NOMO-1 treated with DMSO at 0.1 percent for 48 hours (cell line): ENCODE data around the gene INPP4B.

ENCODE experiments used
- DNase-seq: peaks from one replicate; lab custom pipeline; 2025; ENCODE audit not compliant: unreplicated experiment; lab: John Stamatoyannopoulos, UW

Gene INPP4B

GRCh38 chr4:142265946-142266345 lies 580.2 kb downstream of the INPP4B start:
- DNase-seq, result no peak

GRCh38 chr4:142265536-142265935 lies 580.6 kb downstream of the INPP4B start:
- no peak for DNase-seq

- no peak for DNase-seq
Measured at GRCh38 chr4:142264961-142265360, 581.1 kb downstream of the INPP4B start.

DNA sequence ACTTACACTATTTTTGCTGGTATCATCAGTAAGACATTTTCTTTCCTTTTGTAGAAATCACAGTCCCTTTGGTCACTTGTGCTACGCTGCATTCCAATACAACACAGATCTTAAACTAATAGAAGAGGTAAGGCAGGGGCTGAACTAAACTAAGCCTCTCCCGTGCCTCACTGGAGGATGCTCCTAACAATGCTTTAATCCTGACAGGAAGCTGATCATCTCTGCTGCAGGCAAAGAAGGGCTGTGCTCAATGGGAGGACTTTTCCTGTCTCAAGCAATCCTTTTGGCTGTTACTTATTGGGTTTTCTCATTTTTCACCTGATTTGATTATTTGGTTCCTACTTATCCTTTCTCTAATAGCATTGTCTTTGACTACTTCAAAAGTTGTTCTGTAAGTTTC lies 583.1 kb downstream of the INPP4B start:
- no peak for DNase-seq

GRCh38 chr4:142248946-142249345 lies 597.2 kb downstream of the INPP4B start:
- no peak for DNase-seq

DNA sequence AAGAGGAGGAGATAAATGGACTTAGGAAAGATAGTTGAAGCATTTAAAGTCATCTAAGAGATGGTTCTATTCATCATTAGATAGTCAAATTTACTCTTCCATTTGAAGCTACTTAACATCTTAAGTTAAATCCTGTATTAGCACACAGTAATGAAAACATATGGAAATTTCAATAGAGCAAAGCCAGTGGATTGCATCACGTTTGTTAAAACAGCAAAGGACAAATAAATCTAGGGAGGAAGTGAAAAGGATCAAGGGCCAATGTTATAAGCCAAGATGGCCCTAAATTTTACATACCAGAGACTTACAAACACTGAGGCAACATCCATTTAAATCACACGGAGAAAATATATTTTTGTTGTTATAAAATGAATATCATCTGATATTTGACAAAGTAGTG lies 602.8 kb downstream of the INPP4B start:
- DNase-seq, result no peak

- DNase-seq, result no peak
Measured at GRCh38 chr4:142242156-142242555, 603.9 kb downstream of the INPP4B start.

GRCh38 chr4:142238589-142238988 lies 607.5 kb downstream of the INPP4B start:
- DNase-seq, result no peak

- DNase-seq, result no peak
Measured at GRCh38 chr4:142236268-142236667, 609.8 kb downstream of the INPP4B start.

- no peak for DNase-seq
Measured at GRCh38 chr4:142231787-142232186, 614.3 kb downstream of the INPP4B start.

GRCh38 chr4:142230991-142231390 lies 615.1 kb downstream of the INPP4B start:
- DNase-seq, result no peak

DNA sequence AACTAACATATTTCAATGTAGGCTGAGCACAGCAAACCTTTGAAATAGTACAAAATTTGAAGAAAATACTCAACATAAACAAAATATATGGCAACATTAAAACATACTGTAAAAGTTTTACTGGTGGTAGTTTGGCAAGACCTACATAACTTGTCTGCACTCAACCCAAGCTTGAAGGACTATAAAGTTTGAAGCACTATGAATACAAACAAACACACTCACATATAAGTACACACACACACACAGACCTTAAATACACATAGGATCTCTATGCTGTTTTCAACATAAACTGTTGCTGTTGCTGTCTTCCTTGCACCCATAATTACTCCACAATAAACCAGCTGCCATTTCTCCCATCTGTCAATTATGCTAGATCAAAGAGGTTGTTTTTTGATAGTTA lies 620.1 kb downstream of the INPP4B start:
- DNase-seq, result no peak

DNA sequence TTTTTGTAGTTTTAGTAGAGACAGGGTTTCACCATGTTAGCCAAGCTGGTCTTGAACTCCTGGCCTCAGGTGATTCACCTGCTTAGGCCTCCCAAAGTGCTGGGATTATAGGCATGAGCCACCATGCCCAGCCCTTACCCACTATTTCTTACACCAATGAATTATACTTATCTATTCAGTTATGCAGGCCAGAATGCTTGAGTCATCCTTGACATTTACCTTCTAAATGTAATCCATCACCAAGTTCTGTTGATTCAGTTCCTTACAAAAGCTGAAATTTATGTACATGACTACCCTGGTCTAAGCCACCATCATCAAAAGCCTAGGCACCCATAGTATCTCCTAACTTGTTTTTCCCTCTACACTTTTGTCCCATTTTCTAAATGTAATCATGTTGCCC lies 624.0 kb downstream of the INPP4B start:
- DNase-seq, result no peak

DNA sequence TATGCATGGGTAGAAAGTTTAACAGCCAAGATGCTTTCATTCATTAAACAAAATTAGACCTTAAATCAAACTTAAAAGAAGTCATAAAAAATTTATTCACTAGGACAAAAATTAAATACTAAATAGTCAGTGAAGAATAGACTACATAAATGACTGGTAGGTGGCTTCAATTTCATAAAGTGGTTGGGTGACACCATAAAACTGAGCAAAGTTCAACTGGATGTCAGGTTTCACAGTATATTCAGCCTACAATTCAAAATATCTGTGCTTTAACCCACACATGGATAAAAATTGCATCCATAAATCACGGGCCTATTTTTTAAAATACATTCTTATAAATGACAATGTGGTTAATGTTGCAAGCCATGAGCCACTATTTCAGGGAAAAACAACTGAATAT lies 627.4 kb downstream of the INPP4B start:
- no peak for DNase-seq

DNA sequence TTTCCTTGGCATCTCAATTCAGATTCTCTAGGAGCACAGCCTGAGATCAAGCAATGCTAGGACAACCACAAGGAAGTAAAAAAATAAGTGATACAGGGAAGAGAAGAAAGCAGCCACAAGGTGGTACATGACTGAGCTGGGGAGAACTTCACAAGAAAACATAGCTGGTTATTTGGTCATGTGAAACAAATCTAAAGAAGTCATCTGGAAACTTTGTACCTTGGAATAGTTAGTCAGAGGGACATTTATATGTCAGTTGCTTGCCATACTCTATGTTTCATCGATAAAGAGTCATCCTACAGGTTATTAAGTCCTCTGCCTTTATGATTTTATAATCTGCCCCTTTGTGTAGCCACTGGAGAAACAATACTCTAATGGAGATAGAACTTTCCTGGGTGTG lies 634.7 kb downstream of the INPP4B start:
- DNase-seq, result no peak

- no peak for DNase-seq
Measured at GRCh38 chr4:142203505-142203904, 642.6 kb downstream of the INPP4B start.

- no peak for DNase-seq
Measured at GRCh38 chr4:142202404-142203332, 643.4 kb downstream of the INPP4B start.

DNA sequence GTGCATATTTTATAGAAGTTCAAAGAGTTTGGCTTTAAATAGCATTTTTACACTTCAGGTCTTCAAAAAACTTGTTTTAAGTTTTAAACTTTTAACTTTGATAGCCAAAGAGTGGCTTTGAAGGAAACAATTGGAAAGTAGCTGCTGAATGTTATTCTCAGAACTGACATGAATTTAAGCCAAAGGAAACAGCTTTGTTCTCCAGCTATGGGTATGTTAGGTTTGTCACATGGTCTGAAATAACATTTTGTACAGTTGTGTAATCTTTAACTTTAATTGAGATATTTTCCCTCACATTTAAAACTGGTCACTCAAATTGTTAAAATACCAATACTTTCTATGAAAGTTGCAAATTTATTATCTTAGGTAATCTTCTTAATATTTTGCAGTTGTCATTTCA lies 645.1 kb downstream of the INPP4B start:
- no peak for DNase-seq

DNA sequence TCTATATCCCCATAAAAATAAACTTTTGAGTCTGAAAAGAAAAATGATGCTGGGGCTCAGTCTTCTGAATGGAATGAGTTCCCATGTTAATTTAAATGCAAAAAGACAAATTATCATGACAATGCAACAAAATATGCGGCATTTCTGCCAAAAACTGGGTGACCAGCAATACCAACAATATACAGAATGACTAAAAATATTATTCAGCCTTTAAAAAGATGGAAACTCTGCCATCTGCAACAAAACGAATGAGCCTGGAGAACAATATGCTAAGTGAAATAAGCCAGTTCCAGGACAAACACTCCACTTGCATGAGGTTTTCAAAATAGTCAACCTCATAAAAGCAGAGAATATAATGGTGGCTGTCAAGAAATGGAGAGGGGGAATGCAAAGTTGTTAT lies 651.2 kb downstream of the INPP4B start:
- DNase-seq, result no peak

GRCh38 chr4:142191901-142192300 lies 654.2 kb downstream of the INPP4B start:
- no peak for DNase-seq

DNA sequence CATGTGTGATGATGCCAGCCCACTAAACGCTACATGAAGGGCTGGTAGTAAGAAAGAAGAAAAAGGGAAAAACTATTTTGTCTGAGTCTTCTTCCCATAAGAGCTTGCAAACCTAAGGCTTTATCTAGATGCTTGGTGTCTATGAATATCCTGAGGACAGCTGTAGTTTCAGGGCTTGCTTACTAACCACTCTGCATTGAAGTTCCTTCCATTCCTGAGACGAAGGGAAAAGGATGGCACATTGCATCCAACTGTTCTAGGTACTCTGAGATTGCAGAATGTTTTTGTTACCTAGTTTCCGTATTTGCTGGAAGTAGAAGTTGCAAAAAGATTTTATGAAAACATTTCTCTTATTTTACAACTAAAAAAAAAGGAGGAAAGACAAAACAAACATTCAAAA lies 665.1 kb downstream of the INPP4B start:
- DNase-seq, result no peak

GRCh38 chr4:142169216-142169615 lies 676.9 kb downstream of the INPP4B start:
- DNase-seq, result no peak

DNA sequence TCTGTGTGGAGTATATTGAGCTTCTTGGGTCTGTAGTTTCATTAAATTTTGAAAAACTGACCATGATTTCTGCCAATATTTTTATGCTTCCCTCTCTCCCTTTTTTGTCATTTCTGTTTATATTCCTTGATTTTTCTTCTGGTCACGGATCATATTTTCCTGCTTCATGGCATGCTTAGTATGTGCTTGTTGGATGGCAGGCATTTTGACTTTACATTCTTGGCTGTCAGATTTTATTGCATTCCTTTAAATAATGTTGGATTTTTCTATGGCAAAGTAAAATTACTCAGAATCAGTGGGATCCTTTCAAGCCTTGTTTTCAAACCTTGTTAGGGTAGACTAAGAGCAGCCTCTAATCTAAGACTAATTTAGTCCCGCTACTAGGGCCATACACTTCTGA lies 677.9 kb downstream of the INPP4B start:
- DNase-seq, result no peak
